ENCODE measurements around the gene CCL28.
"Not testable (repeated sequence)": the region's sequence is repeated elsewhere in the genome, so short reads cannot be mapped to it uniquely, and the experiment has no call there.

CCL28 gene, protein sequence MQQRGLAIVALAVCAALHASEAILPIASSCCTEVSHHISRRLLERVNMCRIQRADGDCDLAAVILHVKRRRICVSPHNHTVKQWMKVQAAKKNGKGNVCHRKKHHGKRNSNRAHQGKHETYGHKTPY

DNA sequence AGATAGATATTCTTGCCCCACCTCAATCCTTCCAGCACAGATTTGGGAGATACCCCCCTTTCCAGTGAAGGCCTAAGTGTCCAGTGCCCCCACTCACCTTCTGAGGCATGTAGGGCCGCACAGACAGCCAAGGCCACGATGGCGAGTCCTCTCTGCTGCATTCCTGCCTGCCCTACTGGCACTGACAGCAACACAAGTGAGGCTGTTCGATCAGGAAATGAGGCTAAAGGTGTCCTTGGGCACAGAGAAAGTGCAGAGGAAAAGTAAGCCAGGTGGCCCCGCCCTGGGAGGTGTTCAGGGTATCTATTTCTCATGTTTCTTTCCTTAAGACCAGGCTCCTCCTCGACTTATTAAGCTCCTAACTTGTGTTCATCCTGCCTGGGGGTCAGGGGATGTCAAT is at the start of gene CCL28:
Gene CCL28 (minus strand): TSS at position 236 of the 400 bp plus-strand sequence. CDS start 75 bp downstream, at position 161.
- H3K27ac ChIP-seq: no peak within 1 kb of the TSS
- no peak within 1 kb of the TSS for H3K4me3 ChIP-seq

DNA sequence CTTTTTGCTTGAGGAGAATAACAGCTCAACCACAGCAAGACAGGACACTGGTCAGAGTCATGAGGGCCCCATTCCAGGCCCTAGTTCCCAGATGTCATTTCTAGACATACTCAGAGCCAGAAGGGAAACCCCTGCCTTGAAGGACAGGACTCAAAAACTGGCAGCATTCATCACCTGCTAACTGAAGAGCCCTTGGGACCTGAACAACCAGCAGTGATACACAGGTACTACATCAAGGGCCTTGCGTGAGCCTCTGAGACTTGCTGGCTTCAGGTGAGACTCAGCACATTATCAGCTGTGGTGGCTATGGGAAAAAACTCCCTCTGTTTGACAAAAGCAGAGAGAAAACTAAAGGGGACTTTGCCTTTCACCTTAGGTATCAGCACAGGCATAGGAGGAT is 48.9 kb upstream of the CCL28 start:
- H3K4me3 ChIP-seq: no peak overlapping the region
- no peak overlapping the region for H3K27ac ChIP-seq

- Histone ChIP-seq H3K4me3 (no peak overlapping the region), H3K27ac (no peak overlapping the region)
Measured at GRCh38 chr5:43456556-43456955, 44.4 kb upstream of the CCL28 start.

- H3K27ac ChIP-seq, H3K4me3 ChIP-seq: not testable (repeated sequence)
Measured at GRCh38 chr5:43441575-43441974, 29.4 kb upstream of the CCL28 start.

DNA sequence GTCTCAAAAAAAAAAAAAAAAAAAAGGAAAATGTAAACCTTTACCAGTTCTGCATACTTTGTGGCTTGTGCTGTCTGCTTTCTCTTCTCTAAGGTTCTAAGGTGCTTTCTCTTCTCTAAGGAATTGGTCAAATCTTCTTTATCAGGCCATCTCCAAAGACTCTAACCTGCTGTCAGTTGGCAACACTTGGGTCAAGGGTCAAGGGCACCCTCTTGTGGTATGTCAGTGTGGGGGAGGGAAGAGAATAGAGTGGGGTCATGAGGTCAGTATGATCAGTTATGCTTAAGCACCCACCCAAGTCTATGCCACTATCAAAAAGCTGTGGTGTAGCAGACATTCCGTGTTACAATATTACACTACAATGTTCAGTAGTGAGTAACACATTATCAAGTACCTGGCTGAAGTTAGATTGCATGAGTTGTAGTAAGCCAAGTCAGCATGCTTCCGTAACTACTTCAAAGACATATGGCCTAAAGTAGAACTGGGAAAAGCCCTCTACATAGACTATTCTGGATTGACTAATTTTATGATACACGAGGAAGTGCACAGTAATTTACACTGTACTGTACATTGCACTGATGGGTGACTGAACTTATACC is 25.0 kb upstream of the CCL28 start:
- Histone ChIP-seq H3K4me3 (no peak overlapping the region), H3K27ac (no peak overlapping the region)

GRCh38 chr5:43433382-43433781 is 21.2 kb upstream of the CCL28 start:
- H3K27ac ChIP-seq: peak overlapping the region in 2 of 21 experiments; percentile 8 to 10
- H3K4me3 ChIP-seq: no peak overlapping the region

DNA sequence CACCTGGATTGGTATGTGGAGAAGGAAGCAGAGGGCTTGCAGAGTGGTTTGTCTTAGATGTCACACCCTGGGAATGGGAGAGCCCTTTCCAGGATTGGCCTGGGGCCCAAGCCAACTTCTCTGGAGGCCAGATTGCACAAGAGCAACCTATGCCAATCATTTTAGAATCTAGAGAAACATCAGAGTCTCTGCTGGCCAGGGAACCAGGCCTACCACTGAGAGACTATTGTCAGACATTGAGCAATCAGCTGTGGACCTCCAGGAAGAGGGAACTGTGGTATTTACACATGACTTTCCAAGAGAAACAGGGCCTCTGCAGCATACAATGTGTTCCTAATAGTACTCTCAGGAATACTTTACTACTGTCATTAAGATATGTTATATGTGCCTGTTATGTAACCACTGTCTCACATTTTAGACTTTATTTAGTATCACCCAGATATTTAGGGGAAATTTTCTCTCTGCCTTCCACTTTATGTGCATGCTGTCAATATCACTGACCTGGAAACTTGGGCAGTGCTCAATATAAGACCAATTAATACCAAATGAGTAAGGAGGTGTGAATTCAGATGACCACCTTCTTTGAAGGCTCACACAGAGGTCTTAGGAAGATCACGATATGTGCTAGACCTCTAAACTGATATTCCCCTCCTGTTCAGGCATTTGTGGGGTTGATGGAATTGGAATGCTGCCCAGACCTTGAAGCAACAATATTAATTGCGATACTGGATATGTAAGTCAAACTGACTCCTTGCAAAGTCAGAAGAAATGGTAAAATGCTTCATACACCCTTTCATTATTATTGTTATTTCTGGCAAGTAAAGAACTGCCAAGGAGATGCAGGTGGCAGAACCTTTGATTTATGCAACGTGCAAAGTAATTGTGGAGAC is 20.5 kb upstream of the CCL28 start:
- Histone ChIP-seq H3K27ac (peak overlapping the region in 4 of 21 experiments; percentile 8 to 66 (median 25)), H3K4me3 (no peak overlapping the region)

DNA sequence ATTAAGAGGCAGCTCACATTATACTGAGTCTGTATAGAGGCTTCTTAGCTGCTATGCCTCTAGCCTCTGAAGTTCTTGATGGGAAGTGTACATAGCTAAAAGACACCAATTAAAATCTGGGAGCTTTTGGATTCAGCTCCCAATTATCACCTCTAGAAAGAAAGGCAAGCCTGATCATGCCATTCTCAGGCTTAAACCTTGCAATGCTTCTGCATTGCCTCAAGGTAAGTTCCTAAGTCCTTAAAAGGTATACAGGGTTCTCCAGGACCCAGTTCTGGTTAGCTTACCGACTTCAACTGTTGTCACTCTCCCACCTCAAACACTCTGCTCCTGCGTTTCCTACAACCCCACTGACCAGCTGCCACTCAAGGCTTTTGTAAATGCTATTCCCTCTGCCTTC is 17.5 kb upstream of the CCL28 start:
- H3K4me3 ChIP-seq: no peak overlapping the region
- no peak overlapping the region for H3K27ac ChIP-seq

- Histone ChIP-seq H3K4me3 (no peak overlapping the region), H3K27ac (no peak overlapping the region)
Measured at GRCh38 chr5:43429016-43429415, 16.8 kb upstream of the CCL28 start.

- no peak overlapping the region for H3K4me3 ChIP-seq
- H3K27ac ChIP-seq: no peak overlapping the region
Measured at GRCh38 chr5:43427306-43427705, 15.1 kb upstream of the CCL28 start.

GRCh38 chr5:43425983-43426382 is 13.8 kb upstream of the CCL28 start:
- Histone ChIP-seq H3K27ac (no peak overlapping the region), H3K4me3 (no peak overlapping the region)

DNA sequence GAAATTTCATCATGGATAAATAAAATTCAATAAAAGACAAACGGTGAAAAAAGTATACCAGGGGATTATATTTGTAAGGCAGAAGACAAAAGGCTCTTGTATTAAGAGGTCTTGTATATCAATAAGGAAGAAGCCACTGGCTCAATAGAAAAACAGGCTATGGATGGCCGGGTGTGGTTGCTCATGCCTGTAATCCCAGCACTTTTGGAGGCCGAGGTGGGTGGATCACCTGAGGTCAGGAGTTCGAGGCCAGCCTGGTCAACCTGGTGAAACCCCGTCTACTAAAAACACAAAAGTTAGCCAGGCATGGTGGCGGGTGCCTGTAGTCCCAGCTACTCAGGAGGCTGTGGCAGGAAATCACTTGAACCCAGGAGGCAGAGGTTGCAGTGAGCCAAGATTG is 10.9 kb upstream of the CCL28 start:
- H3K27ac ChIP-seq, H3K4me3 ChIP-seq: not testable (repeated sequence)

DNA sequence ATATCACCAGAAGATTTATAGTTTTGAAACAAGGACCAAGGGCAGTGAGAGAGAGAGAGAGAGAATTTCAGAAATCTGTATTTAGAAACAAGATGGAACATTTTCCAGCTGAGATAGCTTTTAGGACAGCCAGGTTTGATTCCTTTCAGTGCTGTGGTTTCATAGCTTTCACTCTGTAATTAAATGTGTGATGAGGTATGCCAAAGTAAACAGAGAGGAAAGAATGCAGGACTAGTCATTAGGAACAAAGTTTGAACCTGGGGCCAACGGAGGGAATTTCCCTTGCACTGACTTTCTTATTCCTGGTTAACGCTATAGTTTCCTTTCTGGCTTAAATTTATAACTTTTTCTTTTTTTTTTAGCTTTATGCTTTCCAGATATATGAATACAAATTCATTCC is 10.0 kb upstream of the CCL28 start:
- H3K27ac ChIP-seq: peak overlapping the region in 1 of 21 experiments; percentile 6
- H3K4me3 ChIP-seq: no peak overlapping the region

DNA sequence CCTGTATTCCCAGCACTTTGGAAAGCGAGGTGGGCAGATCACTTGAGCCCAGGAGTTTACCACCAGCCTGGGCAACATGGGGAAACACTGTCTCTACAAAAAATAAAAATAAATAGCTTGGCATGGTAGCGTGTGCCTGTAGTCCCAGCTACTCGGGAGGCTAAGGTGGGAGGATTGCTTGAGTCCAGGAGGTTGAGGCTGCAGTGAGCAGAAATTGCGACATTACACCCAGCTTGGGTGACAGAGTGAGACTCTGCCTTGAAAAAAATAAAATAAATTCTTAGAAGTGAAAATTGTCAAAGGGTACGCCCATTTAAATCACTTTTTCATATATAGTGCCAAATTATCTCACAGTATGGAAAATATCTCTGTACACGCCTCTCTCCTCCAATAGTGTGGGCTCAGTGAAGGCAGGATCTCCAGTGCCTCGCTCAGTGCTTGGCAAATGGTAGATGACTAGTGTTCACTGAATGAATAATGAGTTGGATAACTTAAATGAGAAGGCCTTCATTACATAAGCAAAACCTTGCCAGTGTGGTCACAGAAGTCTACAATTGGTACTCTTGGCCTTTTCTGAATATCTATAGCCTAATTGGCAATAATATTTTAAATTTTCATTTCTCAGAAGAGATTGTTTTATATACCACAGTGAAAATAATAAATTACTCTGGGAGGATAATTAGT is 9.4 kb upstream of the CCL28 start:
- H3K4me3 ChIP-seq: no peak overlapping the region
- peak overlapping the region in 1 of 21 experiments; percentile 6 for H3K27ac ChIP-seq

GRCh38 chr5:43420241-43420640 is 8.1 kb upstream of the CCL28 start:
- H3K27ac ChIP-seq: no peak overlapping the region
- no peak overlapping the region for H3K4me3 ChIP-seq

- H3K27ac ChIP-seq: no peak overlapping the region
- no peak overlapping the region for H3K4me3 ChIP-seq
Measured at GRCh38 chr5:43418561-43418960, 6.4 kb upstream of the CCL28 start.

GRCh38 chr5:43416803-43417394 is 4.7 kb upstream of the CCL28 start:
- H3K4me3 ChIP-seq: no peak overlapping the region

GRCh38 chr5:43415935-43416802 is 4.0 kb upstream of the CCL28 start:
- Histone ChIP-seq H3K27ac (no peak overlapping the region), H3K4me3 (no peak overlapping the region)

More at GRCh38 chr5:43416803-43417394, 4.7 kb upstream of the CCL28 start:
- no peak overlapping the region for H3K27ac ChIP-seq

DNA sequence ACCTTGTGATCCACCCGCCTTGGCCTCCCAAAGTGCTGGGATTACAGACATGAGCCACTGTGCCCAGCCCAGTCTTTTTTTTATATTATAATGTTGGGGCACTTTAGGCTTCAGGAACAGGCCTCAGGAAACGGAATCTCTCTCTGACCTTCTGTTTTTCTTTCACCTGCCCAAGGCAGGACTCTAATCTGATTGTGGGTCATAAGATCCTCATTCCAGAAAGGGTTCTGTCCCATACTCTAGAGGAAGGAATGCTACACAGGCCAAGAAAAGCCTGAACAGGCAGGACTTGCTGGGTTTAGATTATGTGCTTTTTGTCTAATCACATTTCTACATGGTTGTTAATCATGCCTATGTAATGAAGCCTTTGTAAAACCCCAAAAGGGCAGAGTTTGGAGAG is 1.8 kb upstream of the CCL28 start:
- no peak overlapping the region for H3K4me3 ChIP-seq
- no peak overlapping the region for H3K27ac ChIP-seq

Data from skin epidermis (tissue), 12 donors.